ENCODE data around the gene SLX4IP.

GRCh38 chr20:10651227-10651990, 216.3 kb downstream of the SLX4IP start:
- TF ChIP-seq CTCF (conservative IDR thresholded peaks at IDR 0.05; ENCODE audit: low read depth, low read length) (no peak), EZH2 (IDR thresholded peaks at IDR 0.05; ENCODE audit: low read length, unreplicated experiment) (no peak), EZH2phosphoT487 (IDR thresholded peaks at IDR 0.05; ENCODE audit: borderline replicate concordance, low read length) (no peak)

Data from PC-3 (cell line).